GM18870 (cell line): ENCODE data around the gene FRG2B.
"Not testable (repeated sequence)": the region's sequence is repeated elsewhere in the genome, so short reads cannot be mapped to it uniquely, and the experiment has no call there.

Source experiments
- ATAC-seq: cut with Tn5 transposase; IDR thresholded peaks from one replicate; pipeline ENCODE4 v1.9.1; 2021; ENCODE audit warnings: moderate library complexity; ENCODE audit not compliant: unreplicated experiment

Gene FRG2B

GRCh38 chr10:133600657-133601056 lies 25.9 kb downstream of the FRG2B start:
- ATAC-seq, result no peak

- ATAC-seq, result not testable (repeated sequence)
These were observed 26.7 kb downstream of the FRG2B start for GRCh38 chr10:133599869-133600268.

DNA sequence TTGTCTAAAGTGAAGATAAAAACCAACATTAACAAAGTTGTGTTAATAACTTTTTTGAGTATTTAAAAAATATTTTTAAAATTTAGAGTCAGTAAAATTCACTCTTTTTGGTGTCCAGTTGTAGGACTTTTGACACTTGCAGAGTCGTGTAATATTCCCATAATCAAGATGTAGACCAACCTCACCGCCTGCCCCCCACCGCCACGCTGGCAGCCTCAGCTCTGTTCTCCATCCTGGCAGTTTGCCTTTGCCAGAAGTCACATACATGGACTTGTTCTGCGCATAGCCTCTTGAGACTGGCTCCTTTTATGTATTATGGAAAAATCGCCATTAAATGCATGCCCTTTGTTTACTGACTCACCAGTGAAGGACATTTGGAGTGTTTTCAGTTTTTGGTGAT lies 33.9 kb downstream of the FRG2B start:
- no peak for ATAC-seq

DNA sequence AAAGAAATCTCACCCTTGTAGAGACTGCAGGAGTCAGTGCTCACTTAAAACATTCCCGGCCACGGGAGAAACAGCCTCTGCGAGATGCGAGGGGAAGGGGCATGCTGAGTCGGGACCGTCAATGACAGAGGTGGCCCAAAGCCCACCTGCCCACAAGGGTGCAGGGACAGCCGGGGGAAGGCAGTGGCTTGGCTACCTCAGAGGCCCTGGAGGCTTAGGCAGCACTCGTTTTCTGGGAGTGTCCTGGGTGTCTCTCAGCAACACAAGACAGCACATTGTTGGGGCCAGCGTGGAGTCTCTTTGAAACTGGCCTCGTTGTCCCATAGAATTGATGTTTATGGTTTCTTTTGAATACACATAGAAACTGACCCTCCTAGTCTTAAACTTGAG lies 35.6 kb downstream of the FRG2B start:
- no peak for ATAC-seq

GRCh38 chr10:133590226-133590969 lies 36.2 kb downstream of the FRG2B start:
- ATAC-seq, result no peak

GRCh38 chr10:133577037-133577436 lies 49.6 kb downstream of the FRG2B start:
- not testable (repeated sequence) for ATAC-seq
